NCI-H2081 (cell line): ENCODE measurements around the gene PCGF5.
A peak's percentile ranks its signal among the peaks of the same experiment; 100 is the strongest.
"Not testable (repeated sequence)": the region's sequence is repeated elsewhere in the genome, so short reads cannot be mapped to it uniquely, and the experiment has no call there.

ENCODE experiments used
- DNase-seq, 2 experiments: peaks; one replicate each; lab custom pipeline; 2025; lab: John Stamatoyannopoulos, UW

Gene PCGF5

GRCh38 chr10:91220194-91220953, at the start of gene PCGF5:
Gene PCGF5, plus strand, starts transcription at chr10:91220663. Its CDS starts 2,209 bp downstream, at chr10:91222872.
- peak; percentile 77 to 83 for DNase-seq

GRCh38 chr10:91171485-91171884, 49.0 kb upstream of the PCGF5 start:
- DNase-seq = no peak

- no peak for DNase-seq
These were observed 48.1 kb upstream of the PCGF5 start for GRCh38 chr10:91172348-91172747.

- no peak for DNase-seq
These were observed 35.1 kb upstream of the PCGF5 start for GRCh38 chr10:91185239-91185875.

GRCh38 chr10:91187156-91187555, 33.3 kb upstream of the PCGF5 start:
- no peak for DNase-seq

- not testable (repeated sequence) for DNase-seq
These were observed 32.5 kb upstream of the PCGF5 start for GRCh38 chr10:91188010-91188409.

GRCh38 chr10:91188889-91189288, 31.6 kb upstream of the PCGF5 start:
- DNase-seq = no peak

GRCh38 chr10:91190388-91190870, 30.0 kb upstream of the PCGF5 start:
- DNase-seq = no peak

GRCh38 chr10:91190876-91191583, 29.4 kb upstream of the PCGF5 start:
- no peak for DNase-seq

- no peak for DNase-seq
These were observed 28.9 kb upstream of the PCGF5 start for GRCh38 chr10:91191584-91191919.

- no peak for DNase-seq
These were observed 25.8 kb upstream of the PCGF5 start for GRCh38 chr10:91194497-91195179.

GRCh38 chr10:91196268-91197048, 24.0 kb upstream of the PCGF5 start:
- DNase-seq = no peak

GRCh38 chr10:91197127-91197526, 23.3 kb upstream of the PCGF5 start:
- no peak for DNase-seq

- no peak for DNase-seq
These were observed 21.7 kb upstream of the PCGF5 start for GRCh38 chr10:91198781-91199180.

- DNase-seq = peak; percentile 13 to 62
These were observed 19.9 kb upstream of the PCGF5 start for GRCh38 chr10:91200314-91201212.

GRCh38 chr10:91201213-91201996, 19.1 kb upstream of the PCGF5 start:
- no peak for DNase-seq

GRCh38 chr10:91206427-91206826, 14.0 kb upstream of the PCGF5 start:
- no peak for DNase-seq

- DNase-seq = no peak
These were observed 13.5 kb upstream of the PCGF5 start for GRCh38 chr10:91206837-91207474.

GRCh38 chr10:91208642-91209041, 11.8 kb upstream of the PCGF5 start:
- peak in 1 of 2 experiments; percentile 27 for DNase-seq
